ENCODE data around the gene HINT2.

The HINT2 gene

DNA sequence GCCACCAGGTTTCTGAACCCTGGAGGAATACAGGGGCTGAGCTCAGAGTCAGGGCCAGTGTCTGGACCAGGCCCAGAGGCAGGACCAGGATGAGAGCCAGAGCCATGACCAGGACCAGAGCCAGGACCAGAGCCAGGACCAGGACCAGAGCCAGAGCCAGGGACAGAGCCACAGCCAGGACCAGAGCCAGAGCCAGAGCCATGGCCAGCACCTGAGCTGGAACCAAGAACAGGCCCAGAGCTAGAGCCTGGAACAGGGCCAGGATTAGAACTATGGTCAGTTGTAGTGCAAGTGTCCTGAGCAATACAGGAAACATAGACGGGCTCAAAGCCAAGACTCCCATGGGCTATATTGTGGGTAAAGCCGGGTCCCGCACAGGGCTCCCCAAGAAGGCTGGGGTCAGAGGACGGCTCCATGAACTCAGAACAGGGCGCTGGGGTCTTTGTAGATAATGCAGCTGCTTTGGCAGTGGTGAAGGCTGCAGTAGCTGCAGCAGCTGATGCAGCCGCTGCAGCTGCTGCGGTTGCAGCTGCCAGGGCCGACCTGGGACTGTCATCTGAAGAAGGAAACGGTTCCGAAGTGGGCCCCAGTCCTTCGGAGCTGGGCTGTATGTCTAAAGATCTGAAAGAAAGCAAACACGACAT is 3.3 kb downstream of the HINT2 start:
- no peak for ATAC-seq

DNA sequence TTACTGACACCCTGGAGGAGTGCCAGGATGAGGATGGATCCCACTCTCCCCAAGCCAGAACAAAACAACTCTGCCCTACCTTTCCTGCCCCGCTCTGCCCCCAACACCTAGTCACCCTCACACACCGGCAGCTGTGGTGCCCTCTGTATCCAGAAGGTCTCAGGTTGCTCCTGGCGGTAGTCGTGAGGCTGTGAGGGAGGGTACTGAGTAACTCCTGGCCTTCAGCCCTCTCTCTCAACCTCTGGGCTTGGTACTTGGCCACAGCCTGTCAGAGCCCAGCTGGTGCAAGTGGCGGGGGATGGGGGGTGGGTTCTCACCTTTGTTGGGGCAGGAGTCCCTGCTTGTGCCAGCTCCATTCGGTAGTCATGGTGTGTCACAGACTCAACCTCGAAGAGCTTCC is 4.7 kb downstream of the HINT2 start:
- no peak for ATAC-seq

DNA sequence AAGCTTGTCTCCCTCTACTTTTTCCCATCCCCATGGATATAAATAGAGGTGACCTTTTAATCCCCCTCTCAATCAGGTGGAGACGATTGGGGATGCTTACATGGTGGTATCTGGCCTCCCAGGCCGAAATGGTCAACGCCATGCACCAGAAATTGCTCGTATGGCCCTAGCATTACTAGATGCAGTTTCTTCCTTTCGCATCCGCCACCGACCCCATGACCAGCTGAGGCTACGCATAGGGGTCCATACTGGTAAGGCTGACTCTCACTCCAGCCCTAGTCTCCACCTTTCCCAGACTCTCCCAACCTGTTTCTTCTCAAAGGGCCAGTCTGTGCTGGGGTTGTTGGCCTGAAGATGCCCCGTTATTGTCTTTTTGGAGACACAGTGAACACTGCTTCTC is 6.4 kb downstream of the HINT2 start:
- ATAC-seq = no peak

DNA sequence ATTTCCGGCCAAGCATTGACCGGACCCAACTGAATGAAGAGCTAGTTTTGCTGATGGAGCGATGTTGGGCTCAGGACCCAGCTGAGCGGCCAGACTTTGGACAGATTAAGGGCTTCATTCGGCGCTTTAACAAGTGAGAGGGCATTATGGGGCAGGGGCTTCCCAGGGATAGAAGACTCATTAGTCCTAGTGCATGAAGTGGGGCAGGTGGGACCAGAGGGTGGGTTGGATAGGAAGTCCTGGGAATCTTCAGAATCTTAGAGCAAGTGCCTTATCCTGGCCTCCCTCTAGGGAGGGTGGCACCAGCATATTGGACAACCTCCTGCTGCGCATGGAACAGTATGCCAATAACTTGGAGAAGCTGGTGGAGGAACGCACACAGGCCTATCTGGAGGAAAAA is 8.7 kb downstream of the HINT2 start:
- no peak for ATAC-seq

DNA sequence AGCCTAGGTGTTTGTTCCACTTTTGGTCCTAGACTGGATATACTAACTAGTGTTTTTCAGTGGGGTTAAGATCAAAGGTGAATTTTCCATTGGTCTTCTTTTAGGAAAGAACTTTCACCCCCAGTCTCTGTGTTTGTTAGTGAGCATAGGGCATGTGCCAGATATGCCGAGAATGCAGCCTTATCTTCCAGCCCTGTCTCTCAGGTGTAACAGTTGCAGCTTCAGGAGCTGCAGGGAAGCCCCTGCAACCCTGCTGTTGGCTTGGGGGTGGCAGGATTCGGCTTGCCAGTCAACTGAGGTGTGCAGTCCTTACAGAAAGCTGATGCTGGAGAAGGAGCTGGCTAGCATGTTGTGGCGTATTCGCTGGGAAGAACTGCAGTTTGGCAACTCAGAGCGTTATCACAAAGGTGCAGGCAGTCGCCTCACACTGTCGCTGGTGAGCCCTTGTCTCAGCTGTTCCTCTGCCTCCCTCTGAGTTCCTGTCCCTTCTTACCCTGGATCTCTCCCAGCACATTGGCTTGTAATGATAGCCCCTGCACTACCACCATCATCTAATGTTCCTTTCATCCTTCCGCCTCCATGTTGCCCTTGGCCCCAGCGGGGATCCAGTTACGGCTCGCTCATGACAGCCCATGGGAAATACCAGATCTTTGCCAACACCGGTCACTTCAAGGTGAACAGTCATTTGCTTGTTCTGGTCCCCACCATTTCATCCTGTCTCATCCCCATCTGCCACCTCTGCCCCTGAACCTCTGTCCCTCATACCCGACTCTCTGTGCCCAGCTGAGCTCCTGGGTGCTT is 13.3 kb downstream of the HINT2 start:
- ATAC-seq = no peak

DNA sequence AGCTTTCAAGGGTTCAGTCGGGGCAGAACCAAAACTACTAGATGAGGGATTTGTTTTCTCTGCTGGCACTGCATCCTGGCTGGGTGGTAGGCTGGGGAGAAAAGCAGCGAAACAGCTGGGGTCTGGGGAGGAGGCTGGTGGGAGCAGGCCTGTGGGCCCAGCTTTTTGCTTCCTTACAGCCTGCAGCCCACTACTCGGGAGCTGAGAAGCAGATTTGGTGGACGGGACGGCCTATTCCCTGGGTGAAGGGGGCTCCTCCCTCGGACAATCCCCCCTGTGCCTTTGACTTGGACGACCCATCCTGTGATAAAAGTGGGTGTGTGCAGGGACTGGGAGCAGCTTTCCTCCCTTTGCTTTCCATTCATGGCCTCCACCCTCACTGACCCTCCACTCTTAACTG is 14.3 kb downstream of the HINT2 start:
- no peak for ATAC-seq

DNA sequence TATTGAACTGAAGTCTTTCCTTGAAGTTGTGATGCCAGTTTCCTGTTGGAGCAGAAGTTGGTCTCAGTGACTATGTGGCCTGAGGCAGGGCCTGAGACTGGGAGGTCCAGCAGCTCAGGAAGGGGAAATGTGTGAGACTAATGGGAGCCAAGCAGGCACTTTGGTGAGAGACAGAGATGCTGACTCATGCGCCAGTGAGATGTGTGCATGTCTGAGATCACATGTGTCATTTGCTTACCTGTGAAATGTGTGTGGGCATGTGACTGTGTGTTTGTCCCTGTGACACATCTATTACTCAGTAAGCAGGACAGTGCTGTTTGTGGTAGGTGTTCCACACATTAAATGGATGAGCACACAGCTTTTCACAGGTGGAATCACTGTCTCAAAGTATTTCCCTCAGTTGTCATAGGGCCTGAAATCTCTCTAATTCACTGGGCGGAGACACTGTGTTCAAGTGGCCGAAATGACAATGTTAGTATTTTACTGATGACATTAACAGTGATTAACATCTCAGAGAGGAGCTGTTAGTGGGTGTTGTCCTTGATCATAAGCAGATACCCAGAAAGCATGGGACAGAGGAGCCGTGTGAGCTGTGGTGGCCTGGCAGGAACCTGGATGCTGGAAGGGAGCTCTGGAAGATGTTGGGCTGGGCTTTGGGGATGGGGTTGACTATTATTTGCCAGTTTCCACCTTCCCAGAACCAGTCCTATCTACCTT is 16.0 kb downstream of the HINT2 start:
- peak; percentile 99 for ATAC-seq

DNA sequence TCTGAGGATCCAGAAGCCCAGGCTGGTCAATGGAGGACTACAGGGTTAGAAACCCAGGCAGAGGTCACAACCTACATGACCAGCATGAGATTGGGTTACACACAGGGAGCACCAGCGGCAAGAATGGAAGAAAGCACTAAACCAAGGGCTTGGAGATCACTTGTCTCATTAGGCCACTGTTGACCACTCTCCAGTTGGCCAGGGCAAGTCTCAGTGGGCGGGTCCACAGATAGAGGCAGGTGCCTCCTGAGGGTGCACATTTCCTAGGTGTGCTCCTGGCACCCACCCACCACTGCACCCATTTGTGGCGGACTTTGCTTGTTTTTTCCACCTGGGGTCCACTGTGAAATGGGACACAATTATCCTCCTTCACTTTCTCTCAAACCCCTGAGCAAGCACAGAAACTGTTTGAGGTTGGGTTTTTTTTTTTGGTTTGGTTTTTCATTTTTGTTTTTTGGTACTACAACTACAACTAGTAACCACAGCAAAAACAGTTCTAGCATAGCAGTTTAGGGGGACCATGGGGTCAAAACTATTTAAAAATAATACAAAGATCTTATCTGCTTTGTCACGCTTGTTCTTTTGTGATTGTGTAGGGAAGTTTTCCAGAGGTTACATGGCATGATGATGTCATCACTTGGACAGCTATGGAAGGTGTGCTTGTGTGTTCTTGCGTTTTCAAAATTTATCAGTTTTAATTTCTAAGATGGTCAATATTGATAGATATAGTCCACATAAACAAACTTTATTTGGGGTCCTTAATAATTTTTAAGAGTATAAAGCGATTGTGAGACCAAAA is 17.3 kb downstream of the HINT2 start:
- no peak for ATAC-seq

DNA sequence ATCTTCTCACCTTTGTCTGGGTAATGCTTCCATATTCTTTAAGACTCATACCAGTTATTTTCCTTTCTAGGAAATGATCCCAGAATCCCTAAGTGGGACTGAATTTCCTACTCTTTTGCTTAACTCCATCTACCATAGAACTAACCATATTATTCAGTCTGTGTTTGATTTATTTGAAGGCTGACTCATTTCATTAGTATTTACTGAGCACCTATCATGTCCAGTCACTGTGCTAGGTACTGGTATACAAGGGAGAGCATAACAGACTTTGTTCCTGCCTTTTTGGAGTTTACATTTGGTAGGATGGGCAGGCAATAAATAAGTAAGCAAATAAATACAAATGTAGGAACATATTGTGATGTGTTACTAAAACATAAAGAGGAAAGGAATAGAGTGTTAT is 19.1 kb downstream of the HINT2 start:
- ATAC-seq = no peak

DNA sequence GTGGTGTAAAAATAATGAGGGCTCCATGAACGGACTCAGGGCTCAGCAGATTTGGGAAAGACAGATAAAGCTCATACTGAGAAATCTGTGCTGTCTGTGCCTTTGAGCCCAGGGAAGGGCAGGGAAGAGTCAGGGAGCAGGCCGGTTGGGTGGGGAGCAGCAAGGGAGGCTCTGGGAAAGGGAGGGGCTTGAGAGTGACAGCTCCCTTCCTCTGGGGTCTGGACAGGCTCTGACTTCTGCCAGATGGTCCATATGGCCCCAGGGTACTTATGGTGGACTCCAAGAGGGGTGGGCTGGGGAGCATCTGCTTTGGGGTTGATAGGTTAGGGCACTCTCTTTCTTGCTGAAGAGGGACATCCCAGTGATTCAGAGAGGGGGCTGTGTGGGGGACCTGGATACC is 21.4 kb downstream of the HINT2 start:
- no peak for ATAC-seq

DNA sequence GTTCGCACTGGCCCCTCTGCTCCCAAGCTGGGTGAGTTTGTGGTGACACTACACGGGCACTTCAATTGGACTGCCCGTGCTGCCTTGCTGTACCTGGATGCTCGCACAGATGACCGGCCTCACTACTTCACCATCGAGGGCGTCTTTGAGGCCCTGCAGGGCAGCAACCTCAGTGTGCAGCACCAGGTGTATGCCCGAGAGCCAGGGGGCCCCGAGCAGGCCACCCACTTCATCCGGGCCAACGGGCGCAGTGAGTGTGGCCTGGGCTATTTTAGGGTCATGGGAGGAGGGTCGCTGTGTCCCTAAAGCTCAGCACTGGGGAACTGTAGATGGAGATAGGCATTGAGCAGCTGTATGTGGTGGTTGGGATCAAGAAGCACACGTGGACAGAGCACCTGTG is 22.0 kb downstream of the HINT2 start:
- ATAC-seq = no peak

DNA sequence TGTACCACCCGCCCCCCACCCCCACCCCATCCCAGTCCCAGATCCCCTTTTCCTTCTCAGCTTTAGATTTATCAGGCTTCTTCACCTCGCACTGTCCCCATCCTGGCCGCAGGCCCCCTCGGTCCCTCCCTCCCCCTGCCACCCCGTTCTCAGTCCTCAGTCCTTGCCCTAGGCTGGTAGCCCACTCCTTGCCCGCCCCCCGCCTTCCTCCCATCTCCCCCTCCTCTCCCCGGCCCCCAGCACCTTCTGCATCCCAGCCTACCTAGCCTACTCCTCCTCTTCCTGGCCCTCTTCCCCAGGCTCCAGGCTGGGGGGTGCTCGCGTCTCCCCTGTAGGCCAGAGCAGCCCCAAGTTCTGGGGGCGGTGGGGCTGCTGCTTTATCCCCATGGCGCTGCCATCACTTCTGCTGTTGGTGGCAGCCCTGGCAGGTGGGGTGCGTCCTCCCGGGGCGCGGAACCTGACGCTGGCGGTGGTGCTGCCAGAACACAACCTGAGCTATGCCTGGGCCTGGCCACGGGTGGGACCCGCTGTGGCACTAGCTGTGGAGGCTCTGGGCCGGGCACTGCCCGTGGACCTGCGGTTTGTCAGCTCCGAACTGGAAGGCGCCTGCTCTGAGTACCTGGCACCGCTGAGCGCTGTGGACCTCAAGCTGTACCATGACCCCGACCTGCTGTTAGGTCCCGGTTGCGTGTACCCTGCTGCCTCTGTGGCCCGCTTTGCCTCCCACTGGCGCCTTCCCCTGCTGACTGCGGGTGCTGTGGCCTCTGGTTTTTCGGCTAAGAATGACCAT is 22.6 kb downstream of the HINT2 start:
- ATAC-seq = no peak

DNA sequence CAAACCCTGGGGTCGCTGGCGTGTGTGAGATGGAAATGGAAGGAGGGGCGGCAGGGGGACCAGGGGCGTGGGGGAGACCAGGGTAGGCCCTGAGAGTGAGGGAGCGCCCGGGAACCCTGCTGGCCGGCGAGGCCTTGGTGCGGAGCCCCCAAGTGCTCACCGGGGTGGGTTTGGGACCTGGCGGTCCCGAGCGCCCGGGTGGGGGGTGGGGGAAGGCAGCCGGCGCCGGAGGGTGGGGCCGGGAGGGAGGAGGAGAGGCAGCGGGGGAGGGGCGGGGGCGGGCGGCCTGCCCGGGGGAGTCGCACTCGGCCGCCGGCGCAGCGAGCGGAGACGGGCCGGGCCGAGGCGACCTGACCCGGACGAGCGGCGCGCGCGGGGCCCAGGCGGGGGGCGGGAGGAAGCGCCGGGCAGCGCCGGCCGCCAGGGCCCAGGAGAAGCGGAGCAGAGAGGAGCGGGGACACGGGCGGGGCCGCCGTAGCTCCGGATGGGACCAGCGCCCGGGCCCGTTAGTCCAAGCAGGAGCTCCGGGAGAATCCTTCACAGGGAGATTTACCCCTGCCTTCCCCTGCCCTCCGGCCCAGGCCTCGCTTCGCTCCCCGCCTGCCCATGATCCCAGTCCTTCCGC is 23.4 kb downstream of the HINT2 start, which contains the start of gene NPR2:
NPR2 (plus strand) TSS at position 295 of the 625 bp plus-strand sequence. CDS start 818 bp downstream, outside the sequence.
- no peak for ATAC-seq

DNA sequence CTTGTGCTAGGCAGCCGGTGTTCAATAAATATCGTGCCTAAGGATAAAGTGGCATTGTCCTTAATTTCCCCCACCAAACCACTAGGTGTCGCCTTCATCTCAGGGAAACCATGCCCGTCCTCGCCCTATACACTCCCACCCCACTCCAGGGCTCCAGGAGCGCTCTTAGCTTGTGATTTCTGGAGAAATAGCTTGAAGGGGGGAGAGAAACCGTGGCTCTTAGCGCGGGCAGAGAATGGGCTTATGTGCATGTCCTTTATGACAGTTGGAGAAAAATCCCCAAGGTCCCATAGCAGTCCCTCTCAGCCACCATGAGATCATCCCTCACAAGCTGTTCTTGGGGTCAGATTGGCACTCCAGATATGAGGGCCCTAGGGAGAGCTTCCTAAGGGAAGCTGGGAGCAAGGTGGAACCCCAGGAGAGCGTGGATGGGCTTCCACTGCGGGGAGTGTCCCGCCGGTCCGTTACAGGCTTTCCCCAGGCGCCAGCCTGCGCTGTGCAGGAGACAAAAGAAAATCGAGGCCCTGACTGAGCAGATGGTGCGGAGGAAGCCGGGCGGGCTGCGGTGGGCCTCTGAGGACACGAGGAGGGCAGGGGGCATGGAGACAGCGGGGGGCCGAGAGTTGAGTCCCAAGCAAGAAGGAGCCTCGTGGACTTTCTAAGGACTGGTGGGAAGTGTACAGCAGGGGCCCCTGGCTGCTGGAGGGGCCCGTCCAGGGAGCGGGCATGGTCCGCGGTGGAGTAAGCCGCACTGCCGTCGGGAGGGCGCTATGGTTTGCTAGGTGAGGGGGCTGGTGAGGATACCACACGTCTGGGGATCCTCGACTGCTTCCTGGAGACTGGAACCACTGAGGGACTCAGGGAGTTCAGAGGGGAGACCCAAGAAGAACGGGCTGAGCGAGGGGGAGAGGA is 24.2 kb downstream of the HINT2 start:
- peak; percentile 80 to 90 for ATAC-seq

DNA sequence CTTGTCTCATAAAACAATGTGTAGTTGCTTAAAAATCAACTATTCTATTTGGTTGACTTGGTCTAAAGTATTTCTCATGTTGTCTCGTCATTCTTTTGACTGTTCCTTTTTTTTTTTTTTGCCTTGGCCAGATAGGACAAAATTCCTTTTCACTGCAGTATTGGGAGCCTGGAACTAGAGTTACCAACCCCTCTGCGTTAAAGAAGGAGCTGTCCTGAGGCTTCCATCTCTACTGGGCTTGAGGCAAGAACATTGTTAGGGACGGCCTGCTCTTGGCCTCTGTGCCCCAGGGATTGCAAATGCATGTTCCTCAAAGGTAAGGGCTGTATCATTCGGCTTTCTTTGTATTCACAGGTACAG is 24.8 kb downstream of the HINT2 start:
- no peak for ATAC-seq

DNA sequence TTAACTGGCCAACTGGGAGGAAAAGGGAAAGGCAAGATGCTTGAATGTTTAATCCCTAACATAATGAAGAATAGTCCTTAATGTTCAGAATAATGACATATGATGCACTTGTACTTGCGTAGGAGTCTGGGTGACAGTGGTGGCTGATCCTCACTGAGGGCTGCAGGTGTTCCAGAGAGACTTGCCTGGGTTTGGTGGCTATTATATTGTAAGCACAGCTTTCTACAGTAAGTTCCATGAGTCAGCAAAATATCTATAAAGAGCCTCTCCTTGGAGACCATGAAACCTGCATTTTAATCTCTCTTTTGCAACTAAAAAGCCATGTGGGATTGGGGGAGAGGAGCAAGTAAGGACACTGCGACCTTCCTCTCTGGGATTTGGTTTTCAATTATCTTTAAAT is 25.3 kb downstream of the HINT2 start:
- no peak for ATAC-seq

DNA sequence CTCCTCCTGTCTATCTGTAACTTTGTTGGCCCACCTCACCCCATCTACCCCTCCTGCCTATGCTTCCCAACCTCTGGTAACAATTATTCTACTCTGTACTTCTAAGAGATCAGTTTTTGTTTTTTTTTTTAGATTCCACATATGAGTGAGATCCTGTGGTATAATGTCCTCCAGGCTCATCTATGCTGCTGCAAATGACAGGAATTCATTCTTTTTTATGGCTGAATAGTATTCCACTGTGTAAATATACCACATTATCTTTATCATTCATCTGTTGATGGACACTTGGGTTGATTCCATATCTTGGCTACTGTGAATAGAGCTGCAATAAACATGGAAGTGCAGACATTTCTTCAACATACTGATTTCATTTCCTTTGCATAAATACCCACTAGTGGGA is 31.4 kb downstream of the HINT2 start:
- no peak for ATAC-seq

DNA sequence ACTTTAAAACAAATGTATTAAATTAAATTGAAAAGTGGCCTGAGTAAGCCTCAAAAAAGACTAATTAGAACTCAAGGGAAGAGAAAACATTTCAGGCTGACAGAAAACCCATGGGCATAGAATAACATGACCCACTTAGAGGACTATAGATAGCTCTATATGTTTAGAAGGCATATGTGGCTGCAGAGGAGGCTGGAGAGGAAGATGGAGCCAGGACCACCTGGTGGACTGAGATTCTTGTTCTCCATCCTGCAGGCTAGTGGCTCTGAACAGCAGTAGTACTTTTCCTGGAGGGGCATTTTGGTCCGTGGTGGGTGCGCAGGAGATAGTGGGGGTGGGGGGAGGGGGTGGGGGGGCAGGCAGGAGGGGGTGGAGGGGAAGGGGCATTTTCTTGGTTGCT is 33.8 kb downstream of the HINT2 start:
- ATAC-seq = no peak

DNA sequence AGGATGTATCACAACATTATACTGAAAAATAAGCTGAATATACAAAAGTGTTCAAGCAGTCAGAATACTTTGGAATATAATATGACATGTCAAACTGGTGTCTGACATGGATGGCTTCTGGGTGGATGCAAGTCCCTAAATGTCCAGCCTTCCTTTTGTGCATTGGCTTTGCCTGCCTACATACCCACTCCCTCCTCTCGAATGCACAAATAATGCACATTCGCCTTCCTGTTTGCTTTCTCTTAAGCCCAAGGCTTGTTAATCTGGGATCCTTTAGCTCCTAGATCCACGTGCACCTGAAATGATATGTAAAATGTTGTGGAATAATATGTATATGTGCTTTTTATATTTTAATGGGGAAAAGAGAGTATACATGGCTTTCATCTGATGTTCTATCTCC is 36.3 kb downstream of the HINT2 start:
- ATAC-seq = no peak

DNA sequence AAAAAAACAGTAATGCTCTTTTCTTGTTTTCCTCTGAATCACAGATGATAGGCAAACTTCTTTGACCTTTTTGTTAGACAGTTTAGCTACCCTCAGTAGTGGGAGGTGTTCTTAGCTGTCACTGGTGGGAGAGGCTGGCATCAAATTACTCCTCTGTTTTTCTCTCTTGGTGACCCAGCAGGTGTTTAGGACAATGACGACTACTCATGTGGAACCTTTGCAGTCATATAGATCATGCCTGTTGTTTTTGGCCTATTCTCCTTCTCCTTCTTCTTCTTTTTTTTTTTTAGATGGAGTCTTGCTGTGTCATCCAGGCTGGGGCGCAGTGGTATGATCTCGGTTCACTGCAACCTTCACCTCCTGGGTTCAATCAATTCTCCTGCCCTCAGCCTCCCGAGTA is 38.8 kb downstream of the HINT2 start:
- peak in 1 of 2 donors; percentile 45 for ATAC-seq

Data from activated CD4-positive, CD25-positive, alpha-beta regulatory T cell treated with anti-CD3 and anti-CD28 coated beads, Interleukin-2, amount 50 U/mL, for 24 hours (primary cell).